ENCODE data around the gene NUCB1.
"Not testable (repeated sequence)": the region's sequence is repeated elsewhere in the genome, so short reads cannot be mapped to it uniquely, and the experiment has no call there.

The NUCB1 gene
- total RNA-seq = 88.0 to 153 reads per million in 2 experiments

DNA sequence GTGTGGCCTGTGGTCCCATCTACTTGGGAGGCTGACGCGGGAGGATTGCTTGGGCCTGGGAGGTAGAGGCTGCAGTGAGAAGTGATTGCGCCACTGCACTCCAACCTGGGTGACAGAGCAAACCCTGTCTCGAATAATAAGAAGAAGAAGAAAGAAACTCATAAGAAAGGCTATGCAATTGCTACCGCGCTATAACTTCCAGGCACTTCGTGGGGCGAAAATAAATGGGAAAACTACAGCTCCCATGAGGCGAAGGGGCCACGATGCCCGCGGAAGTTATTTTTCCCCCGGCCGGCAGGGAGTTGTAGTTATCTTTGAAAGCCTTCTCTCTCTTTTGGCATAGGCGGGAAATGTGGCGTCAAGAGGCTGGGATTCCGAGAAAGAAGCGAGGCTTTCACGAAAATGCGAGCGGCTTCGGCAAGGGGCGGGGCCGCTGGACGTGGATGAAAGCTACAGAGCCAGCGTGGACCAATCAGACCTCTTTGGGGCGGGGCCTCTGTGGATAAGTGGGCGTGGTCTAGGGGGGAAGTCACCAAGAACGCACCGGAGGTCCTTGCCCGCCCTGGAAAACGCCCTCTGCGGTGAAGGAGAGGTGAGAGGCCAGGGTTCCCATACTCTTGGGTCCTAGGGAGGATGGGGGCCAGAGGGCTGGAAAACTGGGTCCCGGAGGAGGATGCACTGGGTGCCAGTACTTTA is at the start of gene NUCB1:
Gene NUCB1, plus strand, starts transcription at position 532 of the 696 bp plus-strand sequence. CDS start 485 bp downstream, outside the sequence.
- peak; percentile 99 for DNase-seq (ENCODE audit: low read depth)

DNA sequence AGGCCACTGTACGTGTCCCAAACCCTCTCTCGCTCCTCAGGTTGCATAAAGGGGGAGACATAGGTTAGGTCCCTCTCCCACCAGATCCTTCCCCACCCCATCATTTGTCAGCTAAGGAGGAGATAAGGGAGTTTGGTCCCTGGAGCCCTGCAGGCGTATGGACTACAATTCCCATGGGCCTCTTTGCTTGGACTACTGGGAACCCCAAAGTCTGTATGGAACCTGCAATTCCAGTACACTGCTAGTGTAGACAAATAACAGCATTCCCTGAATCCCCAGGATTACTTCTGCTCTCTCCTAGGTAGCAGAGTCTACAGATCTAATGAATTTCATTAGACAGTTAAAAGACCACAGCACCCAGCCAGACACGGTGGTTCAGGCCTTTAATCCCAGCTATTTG is 47.8 kb upstream of the NUCB1 start:
- DNase-seq (ENCODE audit: low read depth) = no peak

DNA sequence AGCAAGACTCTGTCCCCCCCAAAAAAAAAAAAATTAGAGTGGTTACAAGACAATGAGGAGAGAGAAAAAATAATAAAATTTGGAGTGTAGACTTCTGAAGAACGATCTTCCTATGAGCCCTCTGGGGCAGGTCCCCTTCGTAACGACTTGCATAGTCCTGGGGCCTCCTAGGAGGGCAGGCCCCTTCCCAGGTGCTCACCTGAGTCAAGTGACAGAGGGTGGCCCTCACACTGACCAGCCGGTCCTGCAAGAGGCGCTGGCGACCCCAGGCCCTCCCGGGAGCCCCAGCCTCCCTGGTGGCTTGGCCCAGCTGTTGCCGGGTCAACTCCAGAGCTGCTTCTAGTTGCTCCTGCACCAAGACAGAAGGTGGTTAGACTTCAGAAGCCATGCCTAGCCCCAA is 46.6 kb upstream of the NUCB1 start:
- DNase-seq (ENCODE audit: low read depth) = no peak

DNA sequence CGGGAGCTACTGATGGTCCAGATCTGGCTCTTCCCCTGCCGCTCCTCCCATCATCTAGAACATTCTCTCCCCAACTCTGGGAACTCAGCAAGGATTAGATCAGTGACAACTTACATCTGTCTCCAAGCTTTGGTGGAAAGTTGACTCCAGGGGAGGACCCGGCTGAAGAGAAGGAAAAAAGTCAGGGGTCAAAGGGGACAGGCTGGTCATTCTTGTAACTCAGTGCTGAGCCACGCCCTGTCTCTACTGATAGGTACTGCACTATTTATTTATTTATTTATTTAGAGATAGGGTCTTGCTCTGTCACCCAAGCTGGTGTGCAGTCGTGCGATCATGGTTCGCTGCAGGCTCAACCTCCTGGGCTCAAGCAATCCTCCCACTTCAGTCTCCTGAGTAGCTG is 46.0 kb upstream of the NUCB1 start:
- no peak for DNase-seq (ENCODE audit: low read depth)

DNA sequence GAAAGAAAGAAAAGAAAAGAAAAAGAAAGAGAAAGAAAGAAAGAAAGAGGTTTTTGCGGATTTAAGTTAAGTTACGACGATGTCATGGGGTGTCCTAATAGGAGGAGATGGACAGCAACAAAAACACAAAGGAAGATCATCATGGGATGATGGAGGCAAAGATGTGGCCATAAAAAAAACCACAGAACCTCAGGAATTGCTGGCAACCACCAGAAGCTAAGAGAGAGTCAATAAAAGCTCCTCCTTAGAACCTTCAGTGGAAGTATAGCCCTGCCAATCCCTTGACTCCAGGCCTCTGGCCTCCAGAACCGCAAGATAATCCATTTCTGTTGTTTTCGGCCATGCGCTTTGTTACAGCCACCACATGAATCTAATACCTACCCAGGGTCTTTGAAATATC is 43.2 kb upstream of the NUCB1 start:
- no peak for DNase-seq (ENCODE audit: low read depth)

DNA sequence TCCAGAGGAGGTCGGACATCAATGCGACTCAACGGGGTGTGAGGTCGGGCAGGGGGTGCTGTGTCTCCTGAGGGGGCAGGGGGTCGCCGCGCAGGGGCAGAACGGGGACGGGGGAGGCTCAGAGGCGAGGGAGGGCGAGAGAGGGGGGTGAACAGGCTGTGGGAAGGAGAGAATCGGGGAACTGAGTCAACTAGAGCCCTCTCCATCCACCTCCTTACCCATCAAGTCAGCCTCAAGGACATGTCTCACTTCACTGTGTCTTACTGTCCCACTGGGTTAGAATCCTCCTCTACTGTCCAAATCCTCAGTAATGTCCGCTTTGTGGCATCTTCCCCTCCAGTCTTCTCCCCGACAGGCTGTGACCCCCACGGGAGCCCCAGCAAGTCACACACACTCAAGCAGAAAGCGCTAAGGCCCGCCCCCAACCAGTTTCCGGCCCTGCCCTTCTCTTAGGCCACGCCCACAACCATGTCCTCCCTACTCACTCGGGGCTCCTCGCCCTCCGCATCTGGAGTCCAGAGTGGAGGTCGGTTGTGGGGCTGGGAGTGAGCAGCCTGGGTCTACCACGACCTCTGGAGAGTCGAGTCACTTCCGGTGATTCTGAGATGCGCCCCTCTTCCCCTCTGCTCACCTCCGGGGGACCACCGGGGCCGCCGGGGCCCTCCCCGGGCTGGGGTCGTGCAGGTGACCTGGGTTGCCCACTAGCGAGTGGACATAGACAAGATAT is 41.0 kb upstream of the NUCB1 start:
- DNase-seq (ENCODE audit: low read depth) = peak; percentile 73

DNA sequence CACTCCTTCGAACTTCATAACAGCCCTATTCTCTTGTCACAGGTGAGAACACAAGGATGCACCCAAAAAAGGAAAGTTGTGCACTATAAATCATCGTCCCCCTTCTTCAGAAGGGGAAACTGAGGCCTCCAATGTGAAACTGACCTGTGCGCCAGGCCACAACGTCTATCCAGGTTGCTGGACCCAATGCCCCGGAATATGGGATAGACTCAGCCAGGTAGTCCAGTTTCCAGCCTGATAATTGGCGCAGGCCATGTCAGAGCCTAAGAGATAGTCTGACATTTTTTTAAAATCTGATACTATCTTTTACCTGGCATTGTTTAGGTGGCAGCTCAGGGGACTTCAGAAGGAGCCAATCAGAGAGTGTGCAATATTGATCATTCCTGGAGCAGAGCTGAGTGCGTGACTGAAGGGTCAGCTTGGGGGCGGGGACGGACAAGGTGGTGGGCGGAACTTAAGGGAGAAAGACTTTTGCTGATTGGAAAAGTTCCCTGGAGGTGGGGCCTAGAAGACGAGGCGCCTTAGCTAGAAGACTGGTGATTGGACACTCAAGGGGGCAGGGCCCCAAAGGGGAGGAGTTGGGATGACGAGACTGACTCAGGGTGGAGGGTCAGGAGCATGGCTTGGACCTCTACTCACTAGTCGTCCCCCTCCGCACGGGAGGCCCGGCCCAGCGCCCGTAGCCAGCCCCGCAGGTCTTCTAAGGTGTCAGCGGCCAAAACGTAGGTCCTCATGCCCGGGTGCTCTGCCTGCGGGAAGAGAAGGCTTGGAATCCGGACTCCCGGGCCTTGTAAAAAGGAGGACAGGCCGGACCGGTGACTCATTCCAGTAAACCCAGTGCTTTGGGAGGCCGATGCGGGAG is 40.2 kb upstream of the NUCB1 start:
- DNase-seq (ENCODE audit: low read depth) = no peak

DNA sequence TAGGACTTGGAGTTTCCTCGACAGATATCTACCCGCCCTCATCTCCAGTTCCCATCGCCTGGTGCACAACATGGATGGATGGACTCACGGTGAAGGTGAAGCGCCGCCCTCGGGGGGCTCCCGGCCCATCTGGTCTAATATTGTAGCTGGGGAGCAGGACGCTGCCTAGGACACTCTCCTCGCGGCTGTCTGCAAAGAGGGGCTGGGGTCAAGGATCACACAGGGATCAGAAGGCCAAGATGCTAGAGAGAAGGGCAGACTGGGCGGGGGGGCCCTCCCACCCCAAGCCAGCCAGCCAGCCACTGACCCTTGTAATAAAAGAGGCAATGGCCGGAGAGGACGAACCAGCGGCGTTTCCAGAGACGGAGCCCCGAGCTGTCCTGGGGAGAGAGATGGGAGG is 38.8 kb upstream of the NUCB1 start:
- no peak for DNase-seq (ENCODE audit: low read depth)

DNA sequence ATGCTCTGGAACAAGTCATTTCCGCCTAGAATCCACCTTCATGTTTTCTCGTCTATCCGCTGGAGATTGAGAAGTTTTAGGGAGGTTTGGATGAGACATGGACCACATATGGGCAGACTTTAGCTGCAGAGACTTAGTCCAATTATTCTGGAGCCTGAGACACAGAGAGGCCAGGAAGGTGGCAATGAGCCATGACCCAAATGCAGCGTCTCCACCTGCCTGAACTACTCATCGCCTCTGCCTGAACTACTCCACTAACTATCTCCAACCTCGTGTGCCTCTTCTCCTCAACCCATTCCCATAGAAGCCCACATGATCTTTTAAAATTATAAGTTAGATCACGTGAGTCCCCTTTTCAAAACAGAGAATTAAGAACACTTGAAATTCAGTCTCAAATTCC is 37.3 kb upstream of the NUCB1 start:
- DNase-seq (ENCODE audit: low read depth) = no peak

DNA sequence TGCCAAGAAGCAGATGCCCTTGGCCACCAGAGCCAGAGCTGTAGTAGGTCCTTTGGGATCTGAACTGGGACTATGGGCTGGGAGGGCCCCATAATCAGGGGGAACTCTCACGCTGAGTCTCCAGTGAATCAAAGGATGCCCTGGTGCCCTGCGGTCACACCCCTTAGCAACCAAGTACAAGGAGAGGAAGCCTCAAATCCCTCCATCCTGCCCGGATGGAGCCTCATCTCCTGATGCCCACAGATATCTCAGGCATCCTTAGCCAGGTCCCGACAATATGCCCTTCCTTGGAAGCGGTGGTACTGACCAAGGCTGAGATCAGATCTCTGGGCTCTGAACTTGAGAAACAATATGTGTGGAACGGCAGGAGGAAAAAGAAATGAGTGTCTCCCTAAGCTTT is 33.4 kb upstream of the NUCB1 start:
- no peak for DNase-seq (ENCODE audit: low read depth)

DNA sequence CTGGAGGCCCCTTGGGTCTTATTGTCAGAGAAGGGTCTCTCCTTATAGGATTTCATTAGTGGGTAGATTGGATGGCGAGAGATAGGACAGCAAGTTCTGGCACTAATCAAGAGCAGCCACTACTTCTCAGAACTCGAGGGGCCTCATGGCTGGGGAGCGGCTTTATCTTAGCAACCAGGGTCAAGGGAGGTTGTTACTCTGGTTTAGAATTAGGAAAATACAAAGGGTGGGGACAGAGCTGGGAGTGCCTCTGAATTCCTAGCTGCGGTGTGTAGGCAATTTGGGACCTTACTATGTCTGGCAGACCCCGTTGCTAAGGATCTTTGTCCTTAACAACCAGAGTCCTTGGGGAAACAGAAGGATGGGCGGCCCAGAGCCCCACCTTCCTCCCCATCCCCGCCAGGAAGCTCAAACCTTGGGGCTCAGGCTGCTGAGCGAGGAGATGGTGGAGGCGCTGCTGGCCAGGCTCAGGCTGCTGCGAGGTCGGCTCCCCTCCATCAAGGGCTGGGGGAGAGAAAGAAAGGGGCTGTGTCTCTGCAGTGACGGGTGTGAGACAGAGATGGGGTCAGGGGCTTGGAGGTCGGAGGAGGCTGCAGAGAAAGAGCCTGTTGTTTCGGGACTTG is 32.9 kb upstream of the NUCB1 start:
- DNase-seq (ENCODE audit: low read depth) = no peak

DNA sequence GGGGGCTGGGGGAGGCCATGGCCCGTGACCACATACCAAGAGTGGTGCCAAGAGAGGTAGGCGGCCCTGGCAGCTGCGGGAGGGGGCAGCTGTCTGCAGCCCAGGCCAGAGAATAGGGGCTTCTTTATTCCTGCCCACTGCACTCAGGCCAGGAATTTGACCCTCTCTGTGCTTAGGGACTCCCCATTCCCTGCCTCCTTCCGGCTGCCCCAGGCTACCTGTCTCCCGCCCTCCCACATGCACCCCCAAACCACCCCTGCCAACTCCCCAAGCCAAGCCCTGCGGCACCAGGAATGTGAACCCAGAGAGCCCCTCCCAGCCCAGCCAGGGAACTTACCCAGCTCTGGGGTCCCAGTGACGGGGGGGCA is 32.4 kb upstream of the NUCB1 start:
- DNase-seq (ENCODE audit: low read depth) = no peak

DNA sequence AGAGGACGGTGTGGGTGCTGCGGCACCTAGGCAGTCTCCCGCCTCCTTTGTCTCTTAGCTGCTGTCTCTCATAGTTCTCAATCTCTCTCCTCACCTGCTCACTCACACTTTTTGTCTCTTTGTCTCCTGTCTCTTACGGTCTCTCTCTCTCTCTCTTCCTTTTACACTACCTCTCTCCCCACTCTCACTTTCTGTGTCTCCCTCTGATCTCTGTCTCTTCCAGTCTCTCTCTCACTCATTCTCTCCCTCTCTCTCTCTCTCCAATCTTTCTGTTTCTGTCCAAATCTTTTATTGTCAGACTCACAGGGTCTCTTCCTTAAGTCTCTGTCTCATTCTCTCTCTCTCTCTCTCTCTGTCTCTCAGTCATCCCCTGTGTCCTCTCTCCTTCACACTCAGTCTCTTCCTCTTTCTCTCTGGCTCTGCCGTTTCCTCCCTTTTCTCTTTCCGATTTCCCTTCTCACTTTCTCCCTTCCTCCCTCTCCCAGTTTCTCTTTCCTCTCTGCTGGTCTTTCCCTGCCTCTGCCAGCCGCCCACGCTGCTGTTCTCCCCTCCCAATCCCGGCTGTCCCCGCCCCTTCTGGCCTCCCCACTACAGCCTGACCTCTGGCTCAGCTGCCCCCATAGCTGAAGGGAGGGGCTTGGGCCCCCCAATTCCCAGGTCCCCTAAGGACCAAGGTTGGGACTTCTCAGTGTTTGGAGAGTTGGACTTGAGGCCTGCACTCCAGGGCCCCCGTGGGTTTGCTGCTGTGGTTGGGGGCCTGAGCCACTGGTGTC is 31.8 kb upstream of the NUCB1 start, which contains the start of gene PLEKHA4:
Gene PLEKHA4, minus strand, starts transcription at position 504 of the 773 bp plus-strand sequence. CDS start 997 bp downstream, outside the sequence.
- no peak for DNase-seq (ENCODE audit: low read depth)

DNA sequence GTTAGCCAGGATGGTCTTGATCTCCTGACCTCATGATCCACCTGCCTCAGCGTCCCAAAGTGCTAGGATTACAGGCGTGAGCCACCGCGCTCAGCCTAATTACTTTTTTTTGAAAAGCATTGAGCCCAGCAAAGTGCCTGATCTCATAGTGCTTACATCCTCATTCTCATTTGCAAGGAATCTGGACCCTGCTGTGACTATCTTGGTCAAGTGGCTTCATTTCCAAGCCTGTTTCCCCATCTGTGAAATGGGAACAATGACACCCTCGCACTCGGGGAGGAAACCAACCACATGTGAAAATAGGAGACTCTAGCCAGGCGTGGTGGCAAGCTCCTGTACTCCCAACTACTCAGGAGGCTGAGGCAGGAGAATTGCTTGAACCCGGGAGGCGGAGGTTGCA is 30.1 kb upstream of the NUCB1 start:
- DNase-seq (ENCODE audit: low read depth) = no peak

DNA sequence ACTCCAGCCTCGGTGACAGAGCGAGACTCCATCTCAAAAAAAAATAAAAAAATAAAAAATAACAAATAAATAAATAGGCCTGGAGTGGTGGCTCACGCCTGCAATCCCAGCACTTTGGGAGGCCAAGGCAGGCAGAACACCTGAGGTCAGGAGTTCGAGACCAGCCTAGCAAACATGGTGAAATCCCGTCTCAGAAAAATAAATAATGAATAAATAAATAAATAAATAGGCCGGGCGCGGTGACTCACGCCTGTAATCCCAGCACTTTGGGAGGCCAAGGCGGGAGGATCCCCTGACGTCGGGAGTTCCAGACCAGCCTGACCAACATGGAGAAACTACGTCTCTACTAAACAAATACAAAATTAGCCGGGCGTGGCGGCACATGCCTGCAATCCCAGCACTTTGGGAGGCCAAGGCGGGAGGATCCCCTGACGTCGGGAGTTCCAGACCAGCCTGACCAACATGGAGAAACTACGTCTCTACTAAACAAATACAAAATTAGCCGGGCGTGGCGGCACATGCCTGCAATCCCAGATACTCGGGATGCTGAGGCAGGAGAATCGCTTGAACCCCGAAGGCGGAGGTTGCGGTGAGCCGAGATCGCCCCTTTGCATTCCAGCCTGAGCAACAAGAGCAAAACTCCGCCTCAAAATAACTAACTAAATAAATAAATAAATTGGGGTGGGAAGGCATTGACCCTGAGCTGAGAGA is 28.5 kb upstream of the NUCB1 start:
- not testable (repeated sequence) for DNase-seq (ENCODE audit: low read depth)

DNA sequence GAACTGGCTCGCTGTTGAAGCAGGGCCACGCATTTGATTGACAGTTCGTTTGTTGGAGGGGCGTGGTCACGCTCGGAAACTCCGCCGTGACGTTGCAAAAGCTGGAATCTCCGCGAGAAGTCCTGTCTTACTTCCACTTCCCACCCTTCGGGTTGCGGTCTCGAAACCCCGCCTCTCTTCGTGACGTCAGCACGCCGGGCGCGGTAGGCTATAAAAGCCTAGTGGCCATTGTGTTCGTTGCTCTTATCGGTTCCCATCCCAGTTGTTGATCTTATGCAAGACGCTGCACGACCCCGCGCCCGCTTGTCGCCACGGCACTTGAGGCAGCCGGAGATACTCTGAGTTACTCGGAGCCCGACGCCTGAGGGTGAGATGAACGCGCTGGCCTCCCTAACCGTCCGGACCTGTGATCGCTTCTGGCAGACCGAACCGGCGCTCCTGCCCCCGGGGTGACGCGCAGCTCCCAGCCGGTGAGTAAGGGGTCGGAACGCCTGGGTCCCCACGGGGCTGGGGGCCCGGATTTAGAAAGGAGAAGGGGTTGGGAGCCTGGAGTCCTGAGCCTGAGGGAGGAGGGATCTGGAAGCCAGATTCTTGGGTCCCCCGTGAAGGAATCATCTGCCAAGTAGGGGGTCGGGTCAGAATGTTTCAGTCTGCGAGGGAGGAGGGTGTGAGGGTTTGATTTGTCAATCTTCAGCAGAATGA is 27.8 kb upstream of the NUCB1 start, which contains the start of gene PPP1R15A:
Gene PPP1R15A, plus strand, starts transcription at position 240 of the 702 bp plus-strand sequence. CDS start 813 bp downstream, outside the sequence.
- peak; percentile 97 for DNase-seq (ENCODE audit: low read depth)

DNA sequence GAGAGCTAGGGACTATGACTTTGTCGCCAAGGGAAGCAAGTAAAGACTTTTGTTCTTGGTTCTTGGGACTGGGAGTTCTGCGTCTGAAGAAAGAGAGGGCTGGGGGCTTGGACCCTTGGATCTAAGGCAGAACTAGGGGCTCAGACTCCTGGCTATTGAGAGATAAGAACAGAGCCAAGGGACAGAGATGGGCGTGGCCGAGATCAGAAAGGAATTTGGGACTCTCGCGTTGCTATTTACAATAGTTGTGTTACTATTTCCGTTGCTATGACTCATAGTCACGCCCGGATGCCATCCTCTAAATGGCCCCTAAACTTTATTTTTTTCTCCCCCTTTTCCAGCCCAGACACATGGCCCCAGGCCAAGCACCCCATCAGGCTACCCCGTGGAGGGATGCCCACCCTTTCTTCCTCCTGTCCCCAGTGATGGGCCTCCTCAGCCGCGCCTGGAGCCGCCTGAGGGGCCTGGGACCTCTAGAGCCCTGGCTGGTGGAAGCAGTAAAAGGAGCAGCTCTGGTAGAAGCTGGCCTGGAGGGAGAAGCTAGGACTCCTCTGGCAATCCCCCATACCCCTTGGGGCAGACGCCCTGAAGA is 27.1 kb upstream of the NUCB1 start:
- DNase-seq (ENCODE audit: low read depth) = peak; percentile 72

DNA sequence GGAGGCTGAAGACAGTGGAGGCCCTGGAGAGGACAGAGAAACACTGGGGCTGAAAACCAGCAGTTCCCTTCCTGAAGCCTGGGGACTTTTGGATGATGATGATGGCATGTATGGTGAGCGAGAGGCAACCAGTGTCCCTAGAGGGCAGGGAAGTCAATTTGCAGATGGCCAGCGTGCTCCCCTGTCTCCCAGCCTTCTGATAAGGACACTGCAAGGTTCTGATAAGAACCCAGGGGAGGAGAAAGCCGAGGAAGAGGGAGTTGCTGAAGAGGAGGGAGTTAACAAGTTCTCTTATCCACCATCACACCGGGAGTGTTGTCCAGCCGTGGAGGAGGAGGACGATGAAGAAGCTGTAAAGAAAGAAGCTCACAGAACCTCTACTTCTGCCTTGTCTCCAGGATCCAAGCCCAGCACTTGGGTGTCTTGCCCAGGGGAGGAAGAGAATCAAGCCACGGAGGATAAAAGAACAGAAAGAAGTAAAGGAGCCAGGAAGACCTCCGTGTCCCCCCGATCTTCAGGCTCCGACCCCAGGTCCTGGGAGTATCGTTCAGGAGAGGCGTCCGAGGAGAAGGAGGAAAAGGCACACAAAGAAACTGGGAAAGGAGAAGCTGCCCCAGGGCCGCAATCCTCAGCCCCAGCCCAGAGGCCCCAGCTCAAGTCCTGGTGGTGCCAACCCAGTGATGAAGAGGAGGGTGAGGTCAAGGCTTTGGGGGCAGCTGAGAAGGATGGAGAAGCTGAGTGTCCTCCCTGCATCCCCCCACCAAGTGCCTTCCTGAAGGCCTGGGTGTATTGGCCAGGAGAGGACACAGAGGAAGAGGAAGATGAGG is 26.4 kb upstream of the NUCB1 start:
- DNase-seq (ENCODE audit: low read depth) = no peak

Measured in T follicular helper cell (primary cell).